ENCODE measurements around the gene SPEM1. TPM values are rescaled to one million over a fixed set of nuclear protein-coding genes. Genes with fewer than 3 reads are reported as not detected.
A peak's percentile ranks its signal among the peaks of the same experiment; 100 is the strongest.

Gene SPEM1
- total RNA-seq, 1 donor from 2014 or later: not detected

GRCh38 chr17:7440834-7441195 is 20.7 kb downstream of the SPEM1 start:
- TF ChIP-seq CTCF (IDR thresholded peaks at IDR 0.05): no peak
- Histone ChIP-seq H3K27me3 (peaks cover 29% of the 10 kb centered on the region), H3K4me3 (no peak overlapping the region), H3K9me3 (no peaks in the 10 kb centered on the region), H3K36me3 (no peaks in the 10 kb centered on the region), H3K27ac (no peak overlapping the region), H3K4me1 (peaks cover 45% of the 10 kb centered on the region)
- DNase-seq (no peak), ATAC-seq (no peak)
- intact Hi-C loops (cut with DNase I): no loop called here

- TF ChIP-seq CTCF (IDR thresholded peaks at IDR 0.05): no peak
- DNase-seq (no peak), ATAC-seq (no peak)
- intact Hi-C loops (cut with DNase I): no loop called here
- no peaks in the 10 kb centered on the region for H3K36me3 ChIP-seq
- no peaks in the 10 kb centered on the region for H3K9me3 ChIP-seq
- no peak overlapping the region for H3K27ac ChIP-seq
- peaks cover 42% of the 10 kb centered on the region for H3K4me1 ChIP-seq
- no peak overlapping the region for H3K4me3 ChIP-seq
- H3K27me3 ChIP-seq: peaks cover 31% of the 10 kb centered on the region
Measured at GRCh38 chr17:7441266-7441665, 21.1 kb downstream of the SPEM1 start.

GRCh38 chr17:7442142-7442541 is 22.0 kb downstream of the SPEM1 start:
- Histone ChIP-seq H3K27ac (no peak overlapping the region), H3K9me3 (no peaks in the 10 kb centered on the region), H3K27me3 (peaks cover 40% of the 10 kb centered on the region), H3K4me1 (peaks cover 35% of the 10 kb centered on the region), H3K4me3 (no peak overlapping the region), H3K36me3 (no peaks in the 10 kb centered on the region)
- DNase-seq: no peak
- no peak for TF ChIP-seq CTCF (IDR thresholded peaks at IDR 0.05)
- ATAC-seq: no peak
- intact Hi-C loops (cut with DNase I): no loop called here

GRCh38 chr17:7443499-7444485 is 23.7 kb downstream of the SPEM1 start:
- intact Hi-C loops (cut with DNase I): no loop called here
- no peaks in the 10 kb centered on the region for H3K9me3 ChIP-seq
- DNase-seq (no peak), ATAC-seq (no peak)
- H3K4me1 ChIP-seq: peaks cover 20% of the 10 kb centered on the region
- no peak overlapping the region for H3K4me3 ChIP-seq
- TF ChIP-seq CTCF (IDR thresholded peaks at IDR 0.05): no peak
- no peaks in the 10 kb centered on the region for H3K36me3 ChIP-seq
- no peak overlapping the region for H3K27ac ChIP-seq
- peaks cover 43% of the 10 kb centered on the region for H3K27me3 ChIP-seq

GRCh38 chr17:7444682-7445618 is 24.8 kb downstream of the SPEM1 start, which contains the start of gene CHRNB1:
Gene CHRNB1 (plus strand): TSS chr17:7445061. CDS start chr17:7445128, 67 bp downstream.
- no peak within 1 kb of the TSS for H3K27ac ChIP-seq
- H3K36me3 ChIP-seq: no peaks in the 10 kb centered on the region
- TF ChIP-seq CTCF (IDR thresholded peaks at IDR 0.05): peak; percentile 16
- ATAC-seq (peak; percentile 93), DNase-seq (peak; percentile 91)
- H3K27me3 ChIP-seq: peaks cover 34% of the 10 kb centered on the region
- peaks cover 14% of the 10 kb centered on the region for H3K4me1 ChIP-seq
- intact Hi-C loops (cut with DNase I): no loop called here
- H3K9me3 ChIP-seq: no peaks in the 10 kb centered on the region
- peak within 1 kb of the TSS; percentile 46 for H3K4me3 ChIP-seq
